CD4-positive, CD25-positive, alpha-beta regulatory T cell (primary cell): ENCODE results near the gene KCTD1. TPM values are rescaled to one million over a fixed set of nuclear protein-coding genes. Genes with fewer than 3 reads are reported as not detected.

Experiments
- ATAC-seq, 2 donors: fragments of 150-1000 bp; cut with Tn5 transposase; one replicate each; pipeline ENCODE4 v1.10.0; 2021; ENCODE audit warnings: low read depth in 2 of 2, moderate number of reproducible peaks in 2 of 2, moderate library complexity in 1 of 2
- DNase-seq, 3 donors: peaks; one replicate each; pipeline versions ENCODE4 v3.0.0 to v3.0.0-alpha.2; 2012 to 2022; ENCODE audit warnings: mixed read lengths in 1 of 3
- H3K27ac ChIP-seq: one replicate; pipeline ENCODE4 v1.7.0; 2013; ENCODE audit warnings: mild to moderate bottlenecking, low read length; ENCODE audit not compliant: insufficient read depth, poor library complexity, severe bottlenecking
- H3K27me3 ChIP-seq: one replicate; pipeline ENCODE4 v1.7.0; 2013; ENCODE audit warnings: low read length; ENCODE audit not compliant: control insufficient read depth, insufficient read depth
- H3K36me3 ChIP-seq: one replicate; pipeline ENCODE4 v1.7.0; 2013; ENCODE audit warnings: mild to moderate bottlenecking, low read length, moderate library complexity; ENCODE audit not compliant: control insufficient read depth, insufficient read depth
- H3K4me1 ChIP-seq: 2 replicates; pipeline ENCODE4 v1.7.0; 2013; ENCODE audit warnings: mild to moderate bottlenecking, low read length; ENCODE audit not compliant: insufficient read depth, control insufficient read depth, poor library complexity, severe bottlenecking
- H3K4me3 ChIP-seq: one replicate; pipeline ENCODE4 v1.7.0; 2013; ENCODE audit warnings: low read depth, mild to moderate bottlenecking, low read length, moderate library complexity
- H3K9me3 ChIP-seq, 2 experiments: 1 replicate in 1 of 2; 2 replicates in 1 of 2; pipeline ENCODE4 v1.7.0; 2013; ENCODE audit warnings: low read length in 2 of 2, mild to moderate bottlenecking in 1 of 2, moderate library complexity in 1 of 2; ENCODE audit not compliant: control insufficient read depth in 2 of 2
- H3K27ac Mint-ChIP-seq, 3 donors: one replicate each; pipeline ENCODE4 v1.8.0; 2020 to 2022; ENCODE audit warnings: mild to moderate bottlenecking in 3 of 3, mixed read lengths in 3 of 3, moderate library complexity in 2 of 3
- H3K27me3 Mint-ChIP-seq: one replicate; pipeline ENCODE4 v1.8.0; 2022; ENCODE audit warnings: mild to moderate bottlenecking, mixed read lengths
- H3K36me3 Mint-ChIP-seq: one replicate; pipeline ENCODE4 v1.8.0; 2020; ENCODE audit warnings: mixed read lengths
- H3K4me1 Mint-ChIP-seq, 4 donors: one replicate each; pipeline ENCODE4 v1.8.0; 2020 to 2022; ENCODE audit warnings: mixed read lengths in 4 of 4, mild to moderate bottlenecking in 1 of 4
- H3K4me3 Mint-ChIP-seq, 4 donors: one replicate each; pipeline ENCODE4 v1.8.0; 2020 to 2022; ENCODE audit warnings: mild to moderate bottlenecking in 4 of 4, mixed read lengths in 4 of 4, moderate library complexity in 3 of 4
- H3K9me3 Mint-ChIP-seq, 7 donors: one replicate each; pipeline ENCODE4 v1.8.0; 2020 to 2022; ENCODE audit warnings: mixed read lengths in 7 of 7, mild to moderate bottlenecking in 3 of 7, moderate library complexity in 2 of 7
- polyA plus RNA-seq, 4 donors: library from polyadenylated mRNA; unstranded; fragments of 300-500 nt; fragmentation: Illumina TruSeq; gene quantifications; one replicate each; pipeline ENCODE4 v1.2.3, GENCODE V29; 2021
- total RNA-seq: library from RNA; stranded (reverse); gene quantifications from one replicate; pipeline ENCODE4 v1.2.3, GENCODE V29; 2022

The KCTD1 gene
- total RNA-seq (2.0 TPM), polyA plus RNA-seq (under 1 TPM in 2 of 4 donors, not detected in 2; 0.14 to 0.26 TPM)

- peak; percentile 20 to 53 for ATAC-seq
These were observed at the start of gene KCTD1 for GRCh38 chr18:26548415-26549262. Gene KCTD1 (minus strand): TSS chr18:26548553. CDS start chr18:26548536, 17 bp downstream.

DNA sequence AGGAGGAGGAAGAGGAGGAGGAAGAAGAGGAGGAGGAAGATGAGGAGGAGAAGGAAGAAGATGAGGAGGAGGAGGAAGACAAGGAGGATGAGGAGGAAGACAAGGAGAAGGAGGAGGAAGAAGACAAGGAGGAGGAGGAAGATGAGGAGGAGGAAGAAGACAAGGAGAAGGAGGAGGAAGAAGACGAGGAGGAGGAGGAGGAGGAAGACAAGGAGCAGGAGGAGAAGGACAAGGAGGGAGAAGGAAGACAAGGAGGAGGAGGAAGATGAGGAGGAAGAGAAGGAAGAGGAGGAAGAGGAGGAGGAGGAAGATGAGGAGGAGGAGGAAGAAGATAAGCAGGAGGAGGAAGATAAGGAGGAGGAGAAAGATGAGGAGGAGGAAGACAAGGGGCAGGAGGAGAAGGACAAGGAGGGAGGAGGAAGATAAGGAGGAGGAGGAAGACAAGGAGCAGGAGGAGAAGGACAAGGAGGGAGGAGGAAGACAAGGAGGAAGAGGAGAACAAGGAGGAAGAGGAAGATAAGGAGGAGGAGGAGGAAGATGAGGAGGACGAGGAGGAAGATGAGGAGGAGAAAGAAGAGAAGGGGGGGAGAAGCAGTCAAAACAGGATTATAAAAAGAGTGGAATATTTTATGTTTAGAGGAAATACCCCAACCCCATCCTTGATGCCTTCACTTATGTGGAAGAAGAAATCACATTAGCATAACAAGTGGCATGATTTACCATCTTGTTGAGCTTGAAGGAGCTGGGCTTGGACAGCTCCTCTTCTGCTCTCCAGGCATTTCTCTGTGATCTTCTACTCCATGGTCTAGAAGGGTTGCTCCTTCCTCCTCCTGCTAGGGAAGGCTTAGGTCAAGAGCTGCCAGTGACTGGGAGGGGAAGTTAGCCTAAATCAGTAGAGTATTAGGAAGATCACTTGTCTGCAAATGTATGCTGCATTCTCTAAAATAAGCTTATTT lies 45.3 kb upstream of the KCTD1 start:
- H3K4me1 Mint-ChIP-seq: no peaks in the 10 kb centered on the region
- no peaks in the 10 kb centered on the region for H3K9me3 ChIP-seq
- no peaks in the 10 kb centered on the region for H3K36me3 Mint-ChIP-seq
- no peak overlapping the region for H3K27ac ChIP-seq
- H3K4me3 Mint-ChIP-seq: no peak overlapping the region
- ATAC-seq (no peak), DNase-seq (no peak)
- no peak overlapping the region for H3K4me3 ChIP-seq
- H3K27ac Mint-ChIP-seq: no peak overlapping the region
- no peaks in the 10 kb centered on the region for H3K4me1 ChIP-seq
- H3K27me3 Mint-ChIP-seq: no peaks in the 10 kb centered on the region
- H3K27me3 ChIP-seq: no peaks in the 10 kb centered on the region
- no peaks in the 10 kb centered on the region for H3K36me3 ChIP-seq
- peaks cover 0 to 10% (median 3%) of the 10 kb centered on the region in 7 donors for H3K9me3 Mint-ChIP-seq

More at GRCh38 chr18:26548415-26549262, at the start of gene KCTD1:
- no peaks in the 10 kb centered on the region for H3K36me3 Mint-ChIP-seq
- no peaks in the 10 kb centered on the region for H3K9me3 Mint-ChIP-seq
- Histone ChIP-seq H3K27ac (no peak within 1 kb of the TSS), H3K4me3 (peak within 1 kb of the TSS; percentile 19), H3K27me3 (peaks cover 20% of the 10 kb centered on the region), H3K9me3 (no peaks in the 10 kb centered on the region), H3K4me1 (peaks cover 23% of the 10 kb centered on the region), H3K36me3 (no peaks in the 10 kb centered on the region)
- peaks cover 31% of the 10 kb centered on the region for H3K27me3 Mint-ChIP-seq
- H3K4me1 Mint-ChIP-seq: peaks cover 3 to 45% (median 22%) of the 10 kb centered on the region in 4 donors
- H3K4me3 Mint-ChIP-seq: peak within 1 kb of the TSS; percentile 75 to 97 (median 84)
- no peak within 1 kb of the TSS for H3K27ac Mint-ChIP-seq
- peak; percentile 16 to 77 (median 43) for DNase-seq

- ATAC-seq: no peak
- Mint-ChIP-seq H3K4me3 (no peak overlapping the region), H3K36me3 (no peaks in the 10 kb centered on the region), H3K27ac (no peak overlapping the region), H3K9me3 (no peaks in the 10 kb centered on the region), H3K4me1 (no peaks in the 10 kb centered on the region), H3K27me3 (no peaks in the 10 kb centered on the region)
- H3K27me3 ChIP-seq: no peaks in the 10 kb centered on the region
- no peaks in the 10 kb centered on the region for H3K4me1 ChIP-seq
- no peak overlapping the region for H3K4me3 ChIP-seq
- H3K36me3 ChIP-seq: no peaks in the 10 kb centered on the region
- H3K9me3 ChIP-seq: no peaks in the 10 kb centered on the region
- DNase-seq: no peak
- H3K27ac ChIP-seq: no peak overlapping the region
These were observed 36.4 kb upstream of the KCTD1 start for GRCh38 chr18:26584745-26585144.

- H3K27ac Mint-ChIP-seq: no peak overlapping the region
- peaks cover 0 to 7% (median 5%) of the 10 kb centered on the region in 4 donors for H3K4me1 Mint-ChIP-seq
- H3K4me3 Mint-ChIP-seq: no peak overlapping the region
- DNase-seq (no peak), ATAC-seq (no peak)
- H3K9me3 ChIP-seq: no peaks in the 10 kb centered on the region
- peaks cover 0 to 2% (median 0%) of the 10 kb centered on the region in 7 donors for H3K9me3 Mint-ChIP-seq
- peaks cover 3% of the 10 kb centered on the region for H3K27me3 ChIP-seq
- H3K4me1 ChIP-seq: no peaks in the 10 kb centered on the region
- H3K27me3 Mint-ChIP-seq: peaks cover 21% of the 10 kb centered on the region
- H3K27ac ChIP-seq: no peak overlapping the region
- H3K36me3 Mint-ChIP-seq: no peaks in the 10 kb centered on the region
- H3K4me3 ChIP-seq: no peak overlapping the region
- no peaks in the 10 kb centered on the region for H3K36me3 ChIP-seq
These were observed 31.7 kb upstream of the KCTD1 start for GRCh38 chr18:26579941-26580618.

DNA sequence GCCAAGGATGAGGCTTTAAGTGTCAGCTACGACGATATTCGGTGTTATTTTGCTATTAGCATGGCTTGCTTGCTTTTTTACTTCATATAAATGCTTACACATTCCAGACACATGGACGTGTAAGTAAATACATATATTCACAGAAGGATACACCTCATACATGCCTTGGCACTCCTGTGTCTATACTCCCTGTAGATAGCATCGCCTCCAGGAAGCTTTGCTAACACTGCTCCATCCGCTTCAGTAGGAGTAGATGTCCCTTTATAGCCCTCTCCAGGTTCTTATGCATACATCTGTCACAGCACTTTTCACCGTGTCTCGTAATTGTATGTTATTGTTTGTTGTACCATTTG lies 27.5 kb upstream of the KCTD1 start:
- peaks cover 44% of the 10 kb centered on the region for H3K27me3 Mint-ChIP-seq

DNA sequence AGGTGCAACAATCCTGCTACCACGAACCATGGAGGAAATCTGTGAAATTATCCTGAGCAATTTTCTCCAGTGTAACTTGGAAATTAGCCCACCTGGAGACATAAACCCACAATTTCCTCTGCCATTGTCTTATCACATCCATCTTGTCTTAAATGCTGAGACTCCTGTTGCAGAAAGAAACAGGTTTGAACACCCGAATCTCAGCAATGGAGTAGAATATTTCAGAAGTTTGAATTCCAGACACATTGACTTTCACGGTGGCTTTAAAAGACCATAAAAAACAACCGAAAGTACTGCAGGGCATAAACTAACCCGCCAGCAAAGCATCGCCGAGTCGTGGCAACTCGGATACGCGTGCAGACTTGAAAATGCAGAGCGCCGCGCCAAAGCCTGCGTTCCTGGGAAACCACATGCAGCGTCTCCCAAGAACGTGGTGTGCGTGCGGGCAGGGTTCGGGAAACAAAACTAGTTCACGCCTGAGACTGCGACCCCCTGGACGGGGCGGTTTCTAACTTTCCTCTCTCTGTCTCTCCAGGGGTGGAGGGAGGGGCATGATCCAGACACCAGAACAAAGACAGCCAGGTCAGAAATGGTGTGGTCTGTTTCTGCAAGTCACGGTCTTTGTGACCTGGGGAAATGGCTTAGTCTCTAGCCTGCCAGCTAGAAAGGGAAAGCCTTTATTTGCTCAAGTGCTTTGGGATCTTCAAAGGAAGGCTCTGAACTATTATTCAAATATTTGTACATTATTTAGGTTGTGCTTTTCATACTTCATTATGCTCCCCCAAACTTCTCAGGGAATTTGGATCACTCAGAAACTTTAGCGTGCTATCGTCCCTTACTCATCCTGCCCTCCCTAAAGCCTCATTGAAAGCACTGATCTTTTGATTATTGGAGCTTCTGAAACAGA lies 26.9 kb upstream of the KCTD1 start:
- ATAC-seq: no peak
- Mint-ChIP-seq H3K9me3 (peaks cover 0 to 2% (median 0%) of the 10 kb centered on the region in 7 donors), H3K36me3 (no peaks in the 10 kb centered on the region), H3K27ac (no peak overlapping the region), H3K4me3 (peak overlapping the region in 2 of 4 donors; percentile 11 to 38), H3K4me1 (peaks cover 0 to 9% (median 6%) of the 10 kb centered on the region in 4 donors), H3K27me3 (peaks cover 44% of the 10 kb centered on the region)
- peaks cover 7% of the 10 kb centered on the region for H3K27me3 ChIP-seq
- H3K4me3 ChIP-seq: no peak overlapping the region
- H3K36me3 ChIP-seq: no peaks in the 10 kb centered on the region
- no peak overlapping the region for H3K27ac ChIP-seq
- no peaks in the 10 kb centered on the region for H3K9me3 ChIP-seq
- H3K4me1 ChIP-seq: no peaks in the 10 kb centered on the region
- no peak for DNase-seq

More for the DNA sequence above, 27.5 kb upstream of the KCTD1 start:
- Mint-ChIP-seq H3K4me1 (peaks cover 0 to 9% (median 6%) of the 10 kb centered on the region in 4 donors), H3K4me3 (no peak overlapping the region), H3K27ac (no peak overlapping the region), H3K9me3 (peaks cover 0 to 2% (median 0%) of the 10 kb centered on the region in 7 donors), H3K36me3 (no peaks in the 10 kb centered on the region)
- Histone ChIP-seq H3K36me3 (no peaks in the 10 kb centered on the region), H3K4me3 (no peak overlapping the region), H3K4me1 (no peaks in the 10 kb centered on the region), H3K27ac (no peak overlapping the region), H3K27me3 (peaks cover 7% of the 10 kb centered on the region), H3K9me3 (no peaks in the 10 kb centered on the region)
- no peak for ATAC-seq
- no peak for DNase-seq
